Stomach smooth muscle (tissue), 2 donors: ENCODE results near the gene DMBX1.

Experiments
- H3K27ac ChIP-seq: one replicate; pipeline ENCODE4 v1.7.0; 2013; ENCODE audit warnings: mild to moderate bottlenecking, low read length, inconsistent platforms
- H3K27me3 ChIP-seq, 2 donors: one replicate each; pipeline ENCODE4 v1.7.0; 2013; ENCODE audit warnings: low read length in 2 of 2; ENCODE audit not compliant: insufficient read depth in 2 of 2, control insufficient read depth in 1 of 2
- H3K36me3 ChIP-seq, 2 donors: one replicate each; pipeline ENCODE4 v1.7.0; 2013; ENCODE audit warnings: low read length in 2 of 2; ENCODE audit not compliant: control insufficient read depth in 2 of 2, insufficient read depth in 2 of 2
- H3K4me1 ChIP-seq: one replicate; pipeline ENCODE4 v1.7.0; 2013; ENCODE audit warnings: low read length; ENCODE audit not compliant: control insufficient read depth, insufficient read depth
- H3K4me3 ChIP-seq, 2 donors: one replicate each; pipeline ENCODE4 v1.7.0; 2013; ENCODE audit warnings: low read length in 2 of 2
- H3K9ac ChIP-seq, 2 donors: one replicate each; pipeline ENCODE4 v1.7.0; 2013; ENCODE audit warnings: low read length in 2 of 2, mild to moderate bottlenecking in 1 of 2
- H3K9me3 ChIP-seq, 2 donors: one replicate each; pipeline ENCODE4 v1.7.0; 2013; ENCODE audit warnings: low read length in 2 of 2; ENCODE audit not compliant: control insufficient read depth in 2 of 2
- donor health status: healthy.
- donor health status: Pancreatic carcinoma.

The DMBX1 gene

DNA sequence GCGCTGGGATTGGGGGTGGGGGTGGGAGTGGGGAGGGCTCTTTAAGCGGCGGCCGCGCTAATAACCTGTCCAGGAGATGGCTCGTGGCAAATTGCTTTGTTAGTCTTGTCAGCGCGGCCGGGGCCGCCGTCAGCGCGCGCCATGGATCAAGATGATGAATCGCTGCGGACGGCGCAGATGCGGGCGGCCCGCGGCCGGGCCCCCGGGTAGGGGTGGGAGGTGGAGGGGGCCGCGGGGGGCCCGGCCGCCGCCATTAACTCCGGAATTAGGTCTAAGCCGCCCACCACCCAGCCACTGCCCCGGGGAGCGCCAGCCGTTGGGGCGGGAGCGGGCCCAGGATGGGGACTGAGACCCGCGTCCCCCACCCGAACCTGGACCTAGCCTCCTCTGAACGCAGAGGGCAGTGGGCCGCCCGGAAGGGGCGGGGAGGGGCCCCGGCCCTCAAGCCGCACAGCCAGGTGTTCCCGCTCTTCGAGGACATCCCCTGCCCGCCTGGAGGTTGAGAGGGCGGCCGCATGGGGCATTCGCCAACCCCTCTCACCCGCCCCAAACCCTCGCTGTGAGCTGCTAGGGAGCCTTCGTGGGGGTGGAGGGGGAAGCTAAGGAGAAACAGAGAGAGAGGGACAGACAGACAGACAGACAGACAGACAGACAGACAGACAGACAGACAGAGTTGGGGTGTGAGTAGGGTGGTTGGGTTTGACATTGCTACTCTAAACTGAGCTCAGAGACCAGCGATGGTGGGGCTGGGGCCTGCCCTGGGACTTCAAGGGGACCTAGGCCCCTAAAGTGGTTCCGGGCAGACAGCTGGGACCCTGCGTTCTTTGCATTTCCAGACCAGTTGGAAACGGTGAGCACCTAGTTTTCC lies 3.8 kb upstream of the DMBX1 start:
- H3K36me3 ChIP-seq: no peaks in the 10 kb centered on the region
- H3K27me3 ChIP-seq: peaks cover 57 to 68% of the 10 kb centered on the region in 2 donors
- peaks cover 20% of the 10 kb centered on the region for H3K4me1 ChIP-seq
- no peak overlapping the region for H3K27ac ChIP-seq
- H3K4me3 ChIP-seq: no peak overlapping the region
- no peaks in the 10 kb centered on the region for H3K9me3 ChIP-seq
- no peak overlapping the region for H3K9ac ChIP-seq

DNA sequence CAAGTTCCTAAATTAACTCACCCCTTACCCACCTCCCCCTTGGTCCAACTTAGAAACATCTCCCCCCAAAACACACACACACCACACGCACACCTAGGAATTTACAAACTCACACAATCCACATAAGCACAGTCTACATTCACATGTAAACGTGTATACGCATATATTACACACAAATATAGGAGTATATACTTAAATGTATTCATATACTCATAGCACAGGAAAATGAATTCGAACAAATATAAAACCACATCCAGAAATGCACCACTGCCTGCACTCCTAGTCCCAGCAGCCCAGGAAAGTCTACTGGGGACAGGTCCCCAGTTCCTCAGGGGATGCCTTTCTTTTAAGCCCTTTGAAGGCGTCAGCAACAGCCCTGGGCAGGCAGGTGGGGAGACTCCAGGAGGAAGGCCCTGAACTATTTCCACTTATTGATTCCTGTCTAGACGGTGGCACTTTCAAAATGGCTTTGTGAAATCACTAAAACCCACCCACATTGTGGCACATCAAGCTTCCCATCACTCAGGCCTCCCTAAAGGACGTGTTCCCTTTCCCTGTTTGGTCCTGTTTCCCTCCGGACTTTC lies 3.1 kb upstream of the DMBX1 start:
- H3K36me3 ChIP-seq: no peaks in the 10 kb centered on the region
- H3K27ac ChIP-seq: no peak overlapping the region
- no peaks in the 10 kb centered on the region for H3K9me3 ChIP-seq
- H3K4me3 ChIP-seq: no peak overlapping the region
- H3K27me3 ChIP-seq: peaks cover 62 to 70% of the 10 kb centered on the region in 2 donors
- peaks cover 22% of the 10 kb centered on the region for H3K4me1 ChIP-seq
- no peak overlapping the region for H3K9ac ChIP-seq

- Histone ChIP-seq H3K27me3 (peaks cover 72 to 83% of the 10 kb centered on the region in 2 donors), H3K4me3 (no peak overlapping the region), H3K9ac (no peak overlapping the region), H3K27ac (no peak overlapping the region), H3K9me3 (no peaks in the 10 kb centered on the region), H3K4me1 (peaks cover 22% of the 10 kb centered on the region), H3K36me3 (no peaks in the 10 kb centered on the region)
Observed at GRCh38 chr1:46487818-46488218, 1.8 kb upstream of the DMBX1 start.

DNA sequence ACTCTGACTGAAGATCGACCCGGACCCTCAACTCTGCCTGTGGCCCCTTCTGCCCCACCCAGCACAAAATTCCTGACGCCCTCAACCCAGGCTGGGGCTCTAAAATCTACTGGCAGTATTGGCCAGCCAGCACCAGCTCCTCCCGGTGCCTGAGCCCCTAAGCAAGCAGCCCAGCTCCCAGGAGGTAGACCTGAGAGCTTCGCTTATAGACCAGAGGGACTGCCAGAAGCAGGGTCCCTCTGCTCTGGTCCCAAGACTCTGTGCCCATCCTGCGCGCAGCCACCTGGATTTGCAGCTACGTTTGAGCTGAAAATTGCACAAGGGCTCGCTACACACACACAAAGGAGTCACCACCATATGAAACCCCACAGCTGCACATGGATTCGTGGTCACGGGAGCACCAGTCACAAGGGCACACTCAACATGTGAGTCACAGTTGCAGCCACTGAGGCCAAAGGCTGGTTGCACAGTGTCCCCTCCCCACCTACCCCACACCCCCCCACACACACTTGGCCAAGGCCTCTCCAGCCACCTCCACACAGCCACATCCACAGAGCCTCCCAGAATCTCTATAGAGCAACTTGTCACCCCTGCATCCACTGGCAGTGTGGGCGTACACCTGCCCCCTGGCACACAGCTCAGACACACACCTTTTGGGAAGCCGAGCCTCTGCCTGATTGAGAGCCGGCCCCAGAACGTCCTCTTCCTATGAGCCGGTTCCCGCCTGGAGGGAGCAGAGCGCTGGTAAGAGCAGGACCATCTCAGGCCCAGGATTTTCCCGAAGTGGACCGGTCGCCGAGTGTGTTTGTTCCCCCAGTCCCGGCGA lies 1.1 kb upstream of the DMBX1 start:
- H3K27me3 ChIP-seq: peaks cover 69 to 83% of the 10 kb centered on the region in 2 donors
- H3K4me3 ChIP-seq: no peak overlapping the region
- H3K9ac ChIP-seq: no peak overlapping the region
- no peaks in the 10 kb centered on the region for H3K9me3 ChIP-seq
- no peaks in the 10 kb centered on the region for H3K36me3 ChIP-seq
- no peak overlapping the region for H3K27ac ChIP-seq
- peaks cover 22% of the 10 kb centered on the region for H3K4me1 ChIP-seq

- peaks cover 22% of the 10 kb centered on the region for H3K4me1 ChIP-seq
- no peaks in the 10 kb centered on the region for H3K9me3 ChIP-seq
- H3K4me3 ChIP-seq: peak overlapping the region in 1 of 2 donors; percentile 64
- no peak overlapping the region for H3K27ac ChIP-seq
- no peaks in the 10 kb centered on the region for H3K36me3 ChIP-seq
- no peak overlapping the region for H3K9ac ChIP-seq
- peaks cover 76 to 87% of the 10 kb centered on the region in 2 donors for H3K27me3 ChIP-seq
Observed at GRCh38 chr1:46489169-46489637, 433 bp upstream of the DMBX1 start.

GRCh38 chr1:46490406-46490655 lies 695 bp downstream of the DMBX1 start:
- H3K4me3 ChIP-seq: peak overlapping the region; percentile 53 to 64
- H3K4me1 ChIP-seq: peaks cover 22% of the 10 kb centered on the region
- H3K36me3 ChIP-seq: no peaks in the 10 kb centered on the region
- no peaks in the 10 kb centered on the region for H3K9me3 ChIP-seq
- H3K9ac ChIP-seq: no peak overlapping the region
- no peak overlapping the region for H3K27ac ChIP-seq
- H3K27me3 ChIP-seq: peaks cover 78 to 85% of the 10 kb centered on the region in 2 donors

GRCh38 chr1:46490656-46491442 lies 1.2 kb downstream of the DMBX1 start:
- Histone ChIP-seq H3K4me3 (peak overlapping the region in 1 of 2 donors; percentile 64), H3K9me3 (no peaks in the 10 kb centered on the region), H3K27me3 (peaks cover 80 to 81% of the 10 kb centered on the region in 2 donors), H3K4me1 (peaks cover 22% of the 10 kb centered on the region), H3K27ac (no peak overlapping the region), H3K9ac (no peak overlapping the region), H3K36me3 (no peaks in the 10 kb centered on the region)

GRCh38 chr1:46491443-46492268 lies 2.0 kb downstream of the DMBX1 start:
- no peak overlapping the region for H3K27ac ChIP-seq
- no peak overlapping the region for H3K9ac ChIP-seq
- peaks cover 22% of the 10 kb centered on the region for H3K4me1 ChIP-seq
- peaks cover 73 to 77% of the 10 kb centered on the region in 2 donors for H3K27me3 ChIP-seq
- no peaks in the 10 kb centered on the region for H3K9me3 ChIP-seq
- no peak overlapping the region for H3K4me3 ChIP-seq
- no peaks in the 10 kb centered on the region for H3K36me3 ChIP-seq

- H3K9ac ChIP-seq: no peak overlapping the region
- no peak overlapping the region for H3K4me3 ChIP-seq
- H3K36me3 ChIP-seq: no peaks in the 10 kb centered on the region
- H3K27me3 ChIP-seq: peaks cover 67 to 71% of the 10 kb centered on the region in 2 donors
- H3K27ac ChIP-seq: no peak overlapping the region
- H3K9me3 ChIP-seq: no peaks in the 10 kb centered on the region
- peaks cover 22% of the 10 kb centered on the region for H3K4me1 ChIP-seq
Observed at GRCh38 chr1:46492269-46492853, 2.7 kb downstream of the DMBX1 start.
